T-helper 1 cell (primary cell): ENCODE measurements around the gene NUDT3.
A peak's percentile ranks its signal among the peaks of the same experiment; 100 is the strongest.
"Not testable (repeated sequence)": the region's sequence is repeated elsewhere in the genome, so short reads cannot be mapped to it uniquely, and the experiment has no call there.

ENCODE experiments used
- DNase-seq, 5 donors: peaks; one replicate each; pipeline ENCODE4 v3.0.0-alpha.2; 2012 to 2020

NUDT3 gene

DNA sequence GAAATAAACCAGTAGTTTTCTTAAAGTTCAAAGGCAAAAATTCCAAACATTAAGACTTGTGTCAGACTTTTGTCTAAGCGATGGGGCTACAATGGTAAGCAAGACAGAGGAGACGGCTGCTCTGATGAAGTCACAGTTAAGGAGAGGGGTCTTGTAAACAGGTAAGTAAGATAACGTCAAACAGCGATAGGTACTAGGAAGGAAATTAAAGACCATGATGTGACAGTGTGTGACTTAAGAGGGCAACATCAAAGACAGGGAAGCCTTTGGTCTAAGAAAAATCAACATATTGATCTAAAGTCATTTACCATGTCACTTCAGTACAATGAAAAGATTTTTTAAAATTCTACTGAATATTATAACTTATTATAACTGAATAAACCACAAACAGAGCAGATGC, 23.1 kb downstream of the NUDT3 start:
- DNase-seq, result no peak

GRCh38 chr6:34366639-34366921, 25.9 kb downstream of the NUDT3 start:
- DNase-seq, result no peak

DNA sequence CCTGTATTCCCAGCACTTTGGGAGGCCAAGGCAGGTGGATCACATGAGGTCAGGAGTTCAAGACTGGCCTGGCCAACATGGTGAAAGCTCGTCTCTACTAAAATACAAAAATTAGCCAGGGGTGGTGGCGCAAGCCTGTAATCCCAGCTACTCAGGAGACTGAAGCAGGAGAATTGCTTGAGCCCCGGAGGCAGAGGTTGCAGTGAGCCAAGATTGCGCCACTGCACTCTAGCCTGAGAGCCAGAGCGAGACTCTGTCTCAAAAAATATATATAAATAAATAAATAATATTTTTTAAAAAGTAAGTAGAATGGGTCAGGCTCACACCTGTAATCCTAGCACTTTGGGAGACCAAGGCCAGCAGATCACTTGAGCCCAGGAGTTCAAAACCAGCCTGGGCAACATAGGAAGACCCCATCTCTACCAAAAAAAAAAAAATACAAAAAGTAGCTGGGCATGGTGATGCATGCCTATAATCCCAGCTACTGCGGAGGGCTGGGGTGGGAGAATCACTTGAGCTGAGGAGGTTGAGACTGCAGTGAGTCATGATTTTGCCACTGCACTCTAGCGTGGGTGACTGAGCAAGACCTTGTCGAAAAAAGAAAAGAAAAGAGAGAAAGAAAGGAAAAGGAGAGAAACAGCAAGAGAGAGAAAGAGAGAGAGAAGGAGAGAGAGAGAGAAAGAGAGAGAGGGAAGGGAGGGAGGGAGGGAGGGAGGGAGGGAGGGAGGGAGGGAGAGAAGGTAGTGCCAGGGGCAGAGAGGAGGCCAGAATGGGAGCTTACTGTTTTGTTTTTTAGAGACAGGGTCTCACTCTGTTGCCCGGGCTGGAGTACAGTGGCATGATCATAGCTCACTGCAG, 26.5 kb downstream of the NUDT3 start:
- not testable (repeated sequence) for DNase-seq

DNA sequence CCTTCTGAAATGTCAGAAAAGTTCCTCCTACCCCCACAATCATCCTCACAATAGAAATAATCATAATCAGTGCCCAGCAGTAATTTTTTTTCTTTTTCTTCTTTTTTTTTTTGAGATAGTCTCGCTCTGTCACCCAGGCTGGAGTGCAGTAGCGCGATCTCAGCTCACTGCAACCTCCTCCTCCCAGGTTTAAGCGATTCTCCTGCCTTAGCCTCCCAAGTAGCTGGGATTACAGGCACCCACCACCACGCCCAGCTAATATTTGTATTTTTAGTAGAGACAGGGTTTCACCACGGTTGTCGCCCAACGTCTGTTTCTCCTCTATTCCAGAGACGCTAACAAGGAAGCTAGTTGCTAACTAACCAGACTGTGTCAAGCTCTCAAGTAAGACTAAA, 28.8 kb downstream of the NUDT3 start:
- not testable (repeated sequence) for DNase-seq

DNA sequence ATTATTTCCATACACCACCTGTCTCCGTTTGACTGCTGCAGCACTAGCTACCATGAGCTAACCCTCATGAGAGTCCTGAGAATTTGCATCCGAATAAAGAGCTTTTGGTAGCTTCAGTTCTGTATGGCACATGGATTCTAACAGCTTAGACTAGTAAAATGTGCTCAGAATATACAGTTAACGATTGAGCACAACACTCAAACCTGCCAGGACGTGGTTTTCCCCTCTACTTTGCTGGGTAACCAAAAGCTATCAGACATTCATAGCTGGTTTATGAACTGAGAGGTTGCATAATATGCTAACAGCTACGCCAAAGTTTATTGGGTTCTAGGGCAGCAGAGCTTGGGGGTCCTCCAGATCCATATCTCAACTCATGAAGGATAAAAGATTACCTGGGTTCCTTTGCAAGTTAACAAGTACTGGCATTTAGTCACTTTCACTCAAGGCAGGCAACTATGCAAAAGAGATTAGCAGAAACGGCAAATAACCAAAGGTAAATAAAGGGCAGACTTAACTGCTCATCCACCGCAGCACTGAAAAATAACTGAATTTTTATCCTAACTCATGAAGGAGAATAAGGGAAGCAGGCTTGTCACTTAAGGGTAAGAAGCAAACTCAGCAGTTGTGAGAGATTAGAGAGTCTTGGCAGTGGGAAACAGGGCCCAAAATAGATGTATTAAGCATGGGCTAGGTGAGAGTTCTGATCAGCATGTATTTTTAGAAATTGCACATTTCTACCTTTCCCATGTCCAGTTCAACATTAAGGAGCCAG, 29.4 kb downstream of the NUDT3 start:
- peak in 1 of 5 donors; percentile 51 for DNase-seq

- DNase-seq, result no peak
These were observed 30.3 kb downstream of the NUDT3 start for GRCh38 chr6:34362176-34362575.

DNA sequence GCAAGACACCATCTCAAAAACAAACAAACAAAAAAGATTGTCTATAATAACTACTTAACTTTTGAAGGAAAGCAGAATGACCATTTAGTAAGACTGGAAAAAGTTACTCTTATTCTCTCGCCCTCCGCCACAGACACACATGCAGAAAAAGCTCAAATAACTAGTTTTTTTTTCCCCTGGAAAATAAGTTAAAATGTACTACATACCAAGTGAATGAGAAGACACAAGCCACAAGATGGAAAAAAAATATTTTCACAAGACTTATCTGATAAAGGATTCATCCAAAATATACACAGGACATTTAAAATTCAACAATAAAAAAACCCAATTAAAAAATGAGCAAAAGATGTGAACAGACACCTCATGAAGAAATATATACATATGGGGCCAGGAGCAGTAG, 31.9 kb downstream of the NUDT3 start:
- DNase-seq, result no peak

DNA sequence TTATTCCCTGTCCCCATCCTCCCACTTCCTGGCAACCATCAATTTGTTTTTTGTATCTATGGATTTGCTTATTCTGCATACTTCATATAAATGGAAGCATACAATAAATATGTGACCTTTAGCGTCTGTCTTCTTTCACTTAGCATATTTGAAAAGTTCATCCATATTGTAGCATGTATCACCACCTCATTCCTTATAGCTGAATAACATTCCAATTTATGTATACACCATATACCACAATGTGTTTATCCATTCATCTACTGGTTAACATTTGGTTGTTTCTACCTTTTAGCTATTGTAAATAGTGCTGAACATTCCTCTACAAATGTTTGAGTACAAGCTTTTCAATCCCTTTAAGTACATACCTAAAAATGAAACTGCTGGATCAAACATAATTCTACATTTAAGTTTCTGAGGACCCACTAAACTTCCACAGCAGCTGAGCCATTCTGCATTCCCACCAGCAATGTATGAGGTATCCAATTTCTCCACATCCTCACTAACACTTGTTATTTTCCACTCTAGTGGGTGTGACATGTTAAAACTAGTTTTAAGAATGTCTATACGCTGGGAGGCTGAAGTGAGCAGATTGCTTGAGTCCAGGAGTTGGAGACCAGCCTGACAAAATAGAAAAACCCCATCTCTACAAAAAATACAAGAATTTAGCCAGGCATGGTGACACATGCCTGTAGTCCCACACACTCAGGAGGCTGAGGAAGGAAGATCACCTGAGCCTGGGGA, 32.9 kb downstream of the NUDT3 start:
- no peak for DNase-seq

- no peak for DNase-seq
These were observed 34.0 kb downstream of the NUDT3 start for GRCh38 chr6:34358389-34358905.

GRCh38 chr6:34357937-34358336, 34.5 kb downstream of the NUDT3 start:
- DNase-seq, result no peak

GRCh38 chr6:34355889-34356288, 36.6 kb downstream of the NUDT3 start:
- no peak for DNase-seq

DNA sequence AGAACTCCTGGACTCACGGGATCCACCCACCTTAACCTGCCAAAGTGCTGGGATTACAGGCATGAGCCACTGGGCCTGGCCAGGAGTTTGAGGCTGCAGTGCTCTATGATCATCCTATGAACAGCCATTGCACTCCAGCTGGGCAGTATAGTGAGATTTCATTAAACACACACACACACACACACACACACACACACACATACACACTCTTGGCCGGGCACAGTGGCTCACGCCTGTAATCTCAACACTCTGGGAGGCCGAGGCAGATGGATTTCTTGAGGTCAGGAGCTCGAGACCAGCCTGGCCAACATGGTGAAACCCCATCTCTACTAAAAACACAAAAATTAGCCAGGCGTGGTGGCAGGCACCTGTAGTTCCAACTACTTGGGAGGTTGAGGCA, 38.2 kb downstream of the NUDT3 start:
- not testable (repeated sequence) for DNase-seq

- not testable (repeated sequence) for DNase-seq
These were observed 38.9 kb downstream of the NUDT3 start for GRCh38 chr6:34353530-34353929.

- no peak for DNase-seq
These were observed 40.0 kb downstream of the NUDT3 start for GRCh38 chr6:34352305-34352937.

GRCh38 chr6:34350934-34351217, 41.6 kb downstream of the NUDT3 start:
- no peak for DNase-seq

DNA sequence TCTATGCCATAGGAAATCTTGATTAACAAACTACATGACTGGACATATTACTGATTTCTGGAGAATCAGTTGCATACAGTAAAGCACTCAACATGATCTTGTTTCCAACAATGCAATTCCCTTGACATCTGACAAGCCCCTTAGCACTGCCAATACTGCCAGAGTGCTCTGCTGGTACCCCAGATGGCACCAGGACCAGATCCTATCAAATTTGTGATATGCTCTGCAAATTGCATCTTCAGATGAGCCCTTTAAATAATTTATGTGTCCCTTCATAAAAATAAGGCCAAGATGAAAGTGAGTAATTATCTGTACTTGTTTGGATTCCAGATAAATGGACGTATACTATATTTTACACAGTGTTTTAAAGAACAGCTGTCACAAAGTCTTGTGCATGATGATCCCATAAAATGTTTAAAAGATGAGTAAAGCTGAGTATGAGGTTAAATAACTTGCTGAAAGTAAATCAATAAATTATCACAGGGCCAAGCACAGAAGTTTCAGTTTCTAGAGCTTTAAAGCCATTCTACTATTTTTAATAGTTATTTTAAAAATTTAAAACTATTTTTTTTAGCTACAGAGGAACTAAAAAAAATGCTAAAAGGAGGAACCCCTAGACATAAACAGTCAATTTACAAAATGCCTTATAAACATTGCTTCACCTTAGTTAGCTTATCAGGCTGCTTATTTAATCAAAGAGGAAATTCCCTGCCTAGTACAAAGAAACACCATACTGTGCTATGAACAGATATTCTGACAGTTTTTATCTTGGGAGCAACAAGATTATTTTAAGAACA, 42.1 kb downstream of the NUDT3 start:
- DNase-seq, result no peak

DNA sequence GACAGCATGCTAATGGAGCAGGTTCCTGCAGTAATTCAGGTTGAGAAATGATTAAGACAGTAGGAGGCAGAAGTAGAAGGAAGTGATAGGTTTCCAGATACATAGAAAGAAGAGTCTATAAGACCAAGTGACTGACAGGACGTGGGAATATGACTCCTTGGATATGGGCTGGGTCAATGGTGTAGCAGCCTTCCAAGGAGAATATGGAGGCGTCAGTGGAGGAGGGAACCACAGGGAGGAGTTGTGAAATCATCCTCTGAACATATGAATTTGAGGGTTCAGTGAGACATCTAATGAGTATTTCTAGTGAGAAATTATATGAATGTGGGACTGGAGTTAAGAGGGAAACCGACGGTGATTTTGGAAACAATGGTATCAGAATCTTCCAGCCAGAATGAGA, 43.3 kb downstream of the NUDT3 start:
- no peak for DNase-seq

- DNase-seq, result no peak
These were observed 45.2 kb downstream of the NUDT3 start for GRCh38 chr6:34347303-34347702.

DNA sequence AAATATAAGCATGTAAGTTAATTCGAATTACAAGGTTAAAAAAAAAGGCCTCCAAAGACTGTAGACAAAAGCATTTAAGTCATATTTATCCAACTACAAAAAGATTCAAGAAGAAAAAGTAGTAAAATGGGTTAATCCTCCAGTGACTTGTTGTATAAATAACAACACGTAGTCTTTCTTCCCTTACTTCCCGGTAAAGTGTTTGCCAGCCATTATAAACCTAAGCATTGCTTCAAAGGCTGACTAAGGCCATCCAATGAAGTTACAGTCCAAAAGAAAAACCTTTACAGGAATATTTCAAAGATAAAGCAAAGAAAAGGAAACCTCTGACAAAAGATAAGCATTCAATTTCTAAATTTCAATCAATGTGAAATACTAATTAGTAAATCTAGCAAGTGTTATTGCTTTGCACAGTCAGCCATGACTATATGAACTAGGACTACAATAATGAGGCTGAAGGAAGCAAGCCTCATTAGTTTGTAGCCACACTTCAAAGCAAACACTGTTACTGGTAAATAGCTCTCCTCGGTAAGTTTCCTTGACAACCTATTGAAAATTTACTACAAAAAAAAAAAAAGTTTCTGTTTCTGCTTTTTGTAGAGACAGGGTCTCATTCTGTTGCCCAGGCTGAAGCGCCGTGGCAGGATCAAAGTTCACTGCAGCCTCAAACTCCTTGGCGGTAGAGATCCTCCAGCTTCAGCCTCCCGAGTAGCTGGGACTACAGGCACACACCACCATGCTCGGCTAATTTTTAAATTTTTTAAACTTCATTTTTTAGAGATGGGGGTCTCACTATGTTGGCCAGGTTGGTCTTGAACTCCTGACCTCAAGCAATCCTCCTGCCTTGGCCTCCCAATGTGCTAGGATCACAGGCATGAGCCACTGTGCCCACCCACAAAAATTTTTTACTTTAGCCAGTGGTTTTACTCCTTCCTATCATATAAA, 46.0 kb downstream of the NUDT3 start:
- no peak for DNase-seq

- DNase-seq, result no peak
These were observed 48.7 kb downstream of the NUDT3 start for GRCh38 chr6:34343806-34344205.

DNA sequence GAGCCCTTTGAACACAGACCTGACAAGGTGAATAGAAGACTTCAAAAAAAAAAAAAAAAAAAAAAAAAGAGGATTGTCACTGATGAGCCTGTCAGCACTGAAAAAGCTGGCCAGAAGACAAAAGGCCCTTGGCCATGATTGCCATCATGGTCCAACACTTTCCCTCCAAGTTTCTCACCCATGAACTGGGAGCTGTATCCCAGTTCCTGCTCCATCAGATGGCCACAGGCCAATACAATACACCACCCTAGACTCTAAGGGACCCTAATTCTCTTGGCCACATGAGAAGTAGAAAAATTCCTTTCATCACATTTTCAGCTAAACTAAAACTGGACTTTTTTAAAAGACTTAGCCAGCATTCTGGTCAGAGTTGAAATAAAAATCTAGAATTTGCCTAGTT, 50.2 kb downstream of the NUDT3 start:
- no peak for DNase-seq
